ENCODE data around the gene TXNDC5. TPM values are rescaled to one million over a fixed set of nuclear protein-coding genes. Genes with fewer than 3 reads are reported as not detected.

TXNDC5 gene
- total RNA-seq, 2 donors from 2014 or later: 151 to 172 TPM

DNA sequence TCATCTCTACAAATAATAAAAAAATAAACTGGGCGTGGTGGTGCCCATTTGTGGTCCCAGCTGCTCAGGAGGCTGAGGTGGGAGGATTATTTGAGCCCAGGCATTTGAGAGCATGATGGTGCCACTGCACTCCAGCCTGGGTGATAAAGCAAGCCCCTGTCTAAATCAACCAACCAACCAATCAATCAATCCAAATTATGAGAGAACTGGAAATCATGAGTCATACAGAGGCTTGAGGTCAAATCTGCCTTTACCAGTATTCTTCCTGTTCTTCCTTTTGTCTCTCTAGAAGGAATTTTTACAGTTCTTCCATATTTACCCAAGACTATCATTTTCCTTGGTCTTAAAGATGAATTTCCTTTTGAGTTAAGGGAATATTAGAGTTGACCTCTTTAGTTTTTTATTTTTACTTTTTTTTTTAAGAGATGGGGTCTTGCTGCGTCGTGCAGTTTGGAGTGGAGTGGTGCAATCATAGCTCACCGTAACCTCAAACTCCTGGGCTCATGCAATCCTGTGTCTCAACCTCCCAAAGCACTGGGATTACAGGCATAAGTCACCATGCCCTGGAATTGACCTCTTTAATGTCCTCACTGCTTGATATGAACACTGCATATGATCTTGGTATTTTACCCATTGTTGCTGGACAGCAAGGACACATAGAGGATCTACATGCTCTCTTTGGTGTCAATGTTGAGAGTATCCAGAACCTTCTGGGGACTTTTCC, 44.1 kb upstream of the TXNDC5 start:
- Histone ChIP-seq H3K9me3 (no peaks in the 10 kb centered on the region), H3K36me3 (no peaks in the 10 kb centered on the region), H3K4me3 (no peak overlapping the region), H3K27ac (no peak overlapping the region), H3K27me3 (replicated peaks; ENCODE audit: insufficient read depth) (no peaks in the 10 kb centered on the region), H3K4me1 (ENCODE audit: control insufficient read depth in 1 of 2, low read depth in 2 of 2) (no peaks in the 10 kb centered on the region)
- TF ChIP-seq, protein P1, sequence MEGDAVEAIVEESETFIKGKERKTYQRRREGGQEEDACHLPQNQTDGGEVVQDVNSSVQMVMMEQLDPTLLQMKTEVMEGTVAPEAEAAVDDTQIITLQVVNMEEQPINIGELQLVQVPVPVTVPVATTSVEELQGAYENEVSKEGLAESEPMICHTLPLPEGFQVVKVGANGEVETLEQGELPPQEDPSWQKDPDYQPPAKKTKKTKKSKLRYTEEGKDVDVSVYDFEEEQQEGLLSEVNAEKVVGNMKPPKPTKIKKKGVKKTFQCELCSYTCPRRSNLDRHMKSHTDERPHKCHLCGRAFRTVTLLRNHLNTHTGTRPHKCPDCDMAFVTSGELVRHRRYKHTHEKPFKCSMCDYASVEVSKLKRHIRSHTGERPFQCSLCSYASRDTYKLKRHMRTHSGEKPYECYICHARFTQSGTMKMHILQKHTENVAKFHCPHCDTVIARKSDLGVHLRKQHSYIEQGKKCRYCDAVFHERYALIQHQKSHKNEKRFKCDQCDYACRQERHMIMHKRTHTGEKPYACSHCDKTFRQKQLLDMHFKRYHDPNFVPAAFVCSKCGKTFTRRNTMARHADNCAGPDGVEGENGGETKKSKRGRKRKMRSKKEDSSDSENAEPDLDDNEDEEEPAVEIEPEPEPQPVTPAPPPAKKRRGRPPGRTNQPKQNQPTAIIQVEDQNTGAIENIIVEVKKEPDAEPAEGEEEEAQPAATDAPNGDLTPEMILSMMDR (IDR thresholded peaks at IDR 0.05): no peak
- DNase-seq (ENCODE audit: low spot score) (no peak), ATAC-seq (ENCODE audit: insufficient number of reproducible peaks, low FRiP score, low read depth) (no peak)

DNA sequence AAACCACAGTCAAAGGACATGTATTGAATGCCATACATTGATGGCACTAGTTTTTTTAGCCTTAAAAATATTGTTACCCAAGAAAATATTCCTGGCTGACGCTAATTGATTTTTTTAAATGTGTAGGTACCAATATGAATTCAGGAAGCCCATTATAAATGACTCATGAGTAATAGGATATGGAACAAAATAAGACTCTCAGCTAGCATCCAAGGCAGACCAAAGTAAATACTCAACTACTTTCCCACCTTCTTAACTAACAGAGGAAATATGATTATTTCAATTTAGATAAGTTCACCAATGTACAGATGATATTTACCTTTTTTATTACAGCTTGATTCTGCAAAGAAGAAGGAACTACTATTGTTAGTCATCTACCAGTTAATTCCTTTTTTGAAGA, 43.2 kb upstream of the TXNDC5 start:
- H3K4me1 ChIP-seq (ENCODE audit: control insufficient read depth in 1 of 2, low read depth in 2 of 2): no peaks in the 10 kb centered on the region
- TF ChIP-seq, protein P1 (IDR thresholded peaks at IDR 0.05): no peak
- H3K9me3 ChIP-seq: no peaks in the 10 kb centered on the region
- no peak overlapping the region for H3K4me3 ChIP-seq
- no peak for DNase-seq (ENCODE audit: low spot score)
- no peaks in the 10 kb centered on the region for H3K27me3 ChIP-seq (replicated peaks; ENCODE audit: insufficient read depth)
- no peak overlapping the region for H3K27ac ChIP-seq
- ATAC-seq (ENCODE audit: insufficient number of reproducible peaks, low FRiP score, low read depth): no peak
- no peaks in the 10 kb centered on the region for H3K36me3 ChIP-seq

DNA sequence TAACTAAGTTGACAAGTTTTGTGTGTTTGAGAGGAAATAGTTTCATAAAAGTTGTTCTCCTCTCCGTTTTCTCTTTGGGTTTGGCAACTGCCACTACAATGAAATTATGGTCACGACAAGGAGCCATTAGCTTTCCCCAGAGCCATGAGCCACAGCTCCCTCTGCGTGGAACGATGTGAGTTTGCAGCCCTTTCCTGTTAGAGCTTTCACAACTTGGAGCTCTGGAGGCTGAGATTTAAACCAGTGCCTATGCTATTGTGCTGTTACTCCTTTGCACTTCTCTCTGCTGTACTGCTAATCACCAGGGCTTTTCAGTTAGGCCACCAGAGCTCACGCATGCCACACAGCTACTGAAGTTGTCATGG, 29.3 kb upstream of the TXNDC5 start:
- DNase-seq (ENCODE audit: low spot score): no peak
- Histone ChIP-seq H3K27me3 (replicated peaks; ENCODE audit: insufficient read depth) (no peaks in the 10 kb centered on the region), H3K4me3 (no peak overlapping the region), H3K4me1 (ENCODE audit: control insufficient read depth in 1 of 2, low read depth in 2 of 2) (no peaks in the 10 kb centered on the region), H3K27ac (no peak overlapping the region), H3K36me3 (no peaks in the 10 kb centered on the region), H3K9me3 (no peaks in the 10 kb centered on the region)
- TF ChIP-seq, protein P1 (IDR thresholded peaks at IDR 0.05): no peak
- ATAC-seq (ENCODE audit: insufficient number of reproducible peaks, low FRiP score, low read depth): no peak

DNA sequence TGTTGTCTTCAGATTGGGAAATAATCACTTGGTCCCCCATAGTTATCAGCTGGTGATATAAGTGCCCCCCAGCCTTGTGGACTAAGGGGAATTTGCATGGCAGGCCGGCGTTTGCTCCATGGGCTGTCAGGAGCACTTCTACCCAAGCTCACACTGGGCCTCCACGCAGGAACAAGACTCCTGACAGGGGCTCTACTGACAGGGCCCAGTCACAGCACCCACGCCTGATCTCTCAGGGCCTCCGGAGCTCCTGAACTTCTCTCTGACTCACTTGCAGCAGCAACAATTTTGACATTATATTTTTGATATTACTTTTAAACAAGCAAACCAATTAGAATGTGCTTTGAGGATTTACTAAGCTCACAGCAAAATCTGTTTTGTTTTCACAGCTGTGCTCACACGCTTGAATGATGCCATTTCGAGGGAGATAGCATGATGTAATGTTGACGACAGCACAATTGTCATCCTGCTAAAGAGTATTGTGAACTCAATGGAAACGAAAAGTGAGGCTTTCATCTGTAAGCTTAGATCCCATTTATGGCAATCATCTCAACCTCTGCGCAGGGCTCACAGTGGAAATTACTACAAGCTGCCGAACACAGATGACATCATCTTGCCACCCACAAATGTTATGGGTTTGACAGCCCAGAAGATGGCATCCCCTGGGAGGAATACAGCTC, 28.7 kb upstream of the TXNDC5 start:
- no peaks in the 10 kb centered on the region for H3K27me3 ChIP-seq (replicated peaks; ENCODE audit: insufficient read depth)
- no peak overlapping the region for H3K27ac ChIP-seq
- no peaks in the 10 kb centered on the region for H3K9me3 ChIP-seq
- H3K4me1 ChIP-seq (ENCODE audit: control insufficient read depth in 1 of 2, low read depth in 2 of 2): no peaks in the 10 kb centered on the region
- H3K4me3 ChIP-seq: no peak overlapping the region
- no peak for DNase-seq (ENCODE audit: low spot score)
- no peak for ATAC-seq (ENCODE audit: insufficient number of reproducible peaks, low FRiP score, low read depth)
- no peaks in the 10 kb centered on the region for H3K36me3 ChIP-seq
- TF ChIP-seq, protein P1 (IDR thresholded peaks at IDR 0.05): no peak

DNA sequence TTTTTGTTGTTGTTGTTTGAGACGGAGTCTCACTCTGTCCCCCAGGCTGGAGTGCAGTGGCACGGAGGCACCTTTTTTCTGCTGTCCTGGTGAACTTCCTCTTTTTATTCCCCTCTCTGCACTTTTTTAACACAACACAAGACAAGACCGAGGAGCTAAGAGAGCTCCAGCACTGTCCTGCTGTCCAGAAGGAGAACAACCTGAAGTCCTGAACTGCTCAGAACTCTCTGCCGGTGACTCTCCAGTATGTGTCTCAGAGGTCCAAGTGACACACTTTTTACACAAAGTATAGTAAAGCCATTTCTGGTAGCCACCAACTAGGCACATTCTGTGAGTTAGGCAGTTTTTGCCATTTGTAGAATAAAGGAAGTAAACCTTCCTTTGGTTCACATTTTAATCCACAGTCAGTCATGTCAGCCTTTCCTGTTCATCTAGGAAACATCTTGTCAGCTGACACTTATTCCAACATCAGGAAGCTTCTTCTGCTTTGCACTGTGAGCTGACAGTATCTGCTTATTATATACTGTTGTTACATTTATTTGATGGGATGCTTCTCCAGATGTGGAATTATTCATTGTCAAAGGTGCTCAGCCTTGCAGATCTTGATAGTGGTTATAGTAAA, 28.1 kb upstream of the TXNDC5 start:
- Histone ChIP-seq H3K36me3 (no peaks in the 10 kb centered on the region), H3K9me3 (no peaks in the 10 kb centered on the region), H3K27me3 (replicated peaks; ENCODE audit: insufficient read depth) (no peaks in the 10 kb centered on the region), H3K27ac (no peak overlapping the region), H3K4me3 (no peak overlapping the region), H3K4me1 (ENCODE audit: control insufficient read depth in 1 of 2, low read depth in 2 of 2) (no peaks in the 10 kb centered on the region)
- ATAC-seq (ENCODE audit: insufficient number of reproducible peaks, low FRiP score, low read depth): no peak
- TF ChIP-seq, protein P1 (IDR thresholded peaks at IDR 0.05): no peak
- no peak for DNase-seq (ENCODE audit: low spot score)
